CD4-positive, alpha-beta T cell (primary cell): ENCODE data around the gene GPR141. TPM values are rescaled to one million over a fixed set of nuclear protein-coding genes. Genes with fewer than 3 reads are reported as not detected.

Experiments
- ATAC-seq: fragments of 200-7000 bp; cut with Tn5 transposase; one replicate; pipeline ENCODE4 v1.10.0; 2022; ENCODE audit warnings: mild to moderate bottlenecking; ENCODE audit not compliant: poor library complexity
- CTCF ChIA-PET: fragments of 350-600 bp; sonication (Branson Sonifier 250); formaldehyde crosslinking; loops from one replicate; lab custom pipeline; 2021; ENCODE audit warnings: antibody characterized with exemption, inconsistent platforms; lab: Charles Lee
- POLR2A ChIA-PET: fragments of 350-600 bp; sonication (Branson Sonifier 250); formaldehyde crosslinking; loops from one replicate; lab custom pipeline; 2021; ENCODE audit warnings: antibody characterized with exemption, inconsistent platforms; lab: Charles Lee
- DNase-seq, 14 experiments: peaks; one replicate each; pipeline ENCODE4 v3.0.0-alpha.2; 2013 to 2020; ENCODE audit warnings: mixed read lengths in 2 of 14
- H3K27ac ChIP-seq, 2 donors: one replicate each; pipeline versions ENCODE4 v1.5.1 to v1.7.0; 2013; ENCODE audit warnings: low read length in 2 of 2, low read depth in 1 of 2, mild to moderate bottlenecking in 1 of 2
- H3K27me3 ChIP-seq, 2 experiments: 1 replicate in 1 of 2; 2 replicates in 1 of 2; pipeline versions ENCODE4 v1.6.1 to v1.7.0; 2013; ENCODE audit warnings: low read length in 2 of 2, control low read depth in 1 of 2, mild to moderate bottlenecking in 1 of 2, moderate library complexity in 1 of 2; ENCODE audit not compliant: insufficient read depth in 2 of 2, control insufficient read depth in 1 of 2
- H3K36me3 ChIP-seq: one replicate; pipeline ENCODE4 v1.6.1; 2013; ENCODE audit warnings: low read length, control low read depth; ENCODE audit not compliant: insufficient read depth
- H3K4me1 ChIP-seq: one replicate; pipeline ENCODE4 v1.6.1; 2013; ENCODE audit warnings: low read length, control low read depth; ENCODE audit not compliant: insufficient read depth
- H3K4me3 ChIP-seq: one replicate; pipeline ENCODE4 v1.5.1; 2013; ENCODE audit warnings: mild to moderate bottlenecking, low read length, moderate library complexity
- H3K9me3 ChIP-seq, 2 experiments: 1 replicate in 1 of 2; 2 replicates in 1 of 2; pipeline versions ENCODE4 v1.6.1 to v1.7.0; 2013; ENCODE audit warnings: low read length in 2 of 2, mild to moderate bottlenecking in 2 of 2, control low read depth in 1 of 2, moderate library complexity in 1 of 2; ENCODE audit not compliant: control insufficient read depth in 1 of 2, insufficient read depth in 1 of 2
- H3K27ac Mint-ChIP-seq: one replicate; pipeline ENCODE4 v1.8.0; 2020; ENCODE audit warnings: mixed read lengths
- H3K27me3 Mint-ChIP-seq: one replicate; pipeline ENCODE4 v1.8.0; 2021; ENCODE audit warnings: mixed read lengths
- H3K36me3 Mint-ChIP-seq: one replicate; pipeline ENCODE4 v1.8.0; 2021; ENCODE audit warnings: low read depth, mixed read lengths
- H3K4me1 Mint-ChIP-seq: one replicate; pipeline ENCODE4 v1.8.0; 2021; ENCODE audit warnings: low read depth, mixed read lengths
- H3K4me3 Mint-ChIP-seq: one replicate; pipeline ENCODE4 v1.8.0; 2020; ENCODE audit warnings: mild to moderate bottlenecking, mixed read lengths
- H3K9me3 Mint-ChIP-seq: one replicate; pipeline ENCODE4 v1.8.0; 2020; ENCODE audit warnings: mixed read lengths
- intact Hi-C, 2 experiments: fragments of 100-400 bp; cut with DNase I in 1 of 2; cut with micrococcal nuclease in 1 of 2; formaldehyde crosslinking; loops; one replicate each; pipeline versions ENCODE4 v1.15.1 to v1.9.0; 2023 to 2025; cut with DNase I, micrococcal nuclease
- total RNA-seq, 174 experiments: library from RNA in 2 of 174; stranded (reverse) in 2 of 174; gene quantifications; one replicate each; pipeline ENCODE4 v1.2.3 and lab custom pipeline; 2021 to 2026
- TF ChIP-seq, protein P1 (sequence below): fragments of 200-600 bp; IDR thresholded peaks from one replicate; pipeline ENCODE4 v1.8.0; 2022; ENCODE audit warnings: antibody characterized with exemption, mild to moderate bottlenecking

The GPR141 gene
- total RNA-seq, 2 experiments from 2014 or later = not detected

DNA sequence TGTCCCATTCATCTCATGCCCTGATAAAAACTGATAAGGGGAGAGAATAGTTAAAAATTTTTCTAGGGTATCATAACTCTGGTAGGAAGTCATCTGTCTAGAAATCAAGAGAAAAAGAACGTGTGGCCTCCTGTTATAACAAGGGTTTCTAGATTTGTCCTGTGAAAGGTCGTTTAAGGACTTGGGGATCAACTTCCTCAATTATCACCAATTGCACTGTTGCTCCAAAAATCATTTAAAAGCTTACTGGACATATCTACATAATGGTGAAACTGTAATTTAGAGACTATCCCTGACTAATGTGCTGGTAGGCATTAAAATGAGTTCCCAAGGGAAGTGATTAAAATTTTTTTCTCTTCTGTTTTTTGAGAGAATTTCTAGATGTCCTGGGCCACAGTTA lies 58.2 kb downstream of the GPR141 start:
- Histone ChIP-seq H3K4me3 (no peak overlapping the region), H3K27me3 (peaks cover 0 to 2% of the 10 kb centered on the region in 2 experiments), H3K27ac (no peak overlapping the region), H3K9me3 (no peaks in the 10 kb centered on the region), H3K36me3 (no peaks in the 10 kb centered on the region), H3K4me1 (no peaks in the 10 kb centered on the region)
- no peaks in the 10 kb centered on the region for H3K36me3 Mint-ChIP-seq
- TF ChIP-seq, protein P1, sequence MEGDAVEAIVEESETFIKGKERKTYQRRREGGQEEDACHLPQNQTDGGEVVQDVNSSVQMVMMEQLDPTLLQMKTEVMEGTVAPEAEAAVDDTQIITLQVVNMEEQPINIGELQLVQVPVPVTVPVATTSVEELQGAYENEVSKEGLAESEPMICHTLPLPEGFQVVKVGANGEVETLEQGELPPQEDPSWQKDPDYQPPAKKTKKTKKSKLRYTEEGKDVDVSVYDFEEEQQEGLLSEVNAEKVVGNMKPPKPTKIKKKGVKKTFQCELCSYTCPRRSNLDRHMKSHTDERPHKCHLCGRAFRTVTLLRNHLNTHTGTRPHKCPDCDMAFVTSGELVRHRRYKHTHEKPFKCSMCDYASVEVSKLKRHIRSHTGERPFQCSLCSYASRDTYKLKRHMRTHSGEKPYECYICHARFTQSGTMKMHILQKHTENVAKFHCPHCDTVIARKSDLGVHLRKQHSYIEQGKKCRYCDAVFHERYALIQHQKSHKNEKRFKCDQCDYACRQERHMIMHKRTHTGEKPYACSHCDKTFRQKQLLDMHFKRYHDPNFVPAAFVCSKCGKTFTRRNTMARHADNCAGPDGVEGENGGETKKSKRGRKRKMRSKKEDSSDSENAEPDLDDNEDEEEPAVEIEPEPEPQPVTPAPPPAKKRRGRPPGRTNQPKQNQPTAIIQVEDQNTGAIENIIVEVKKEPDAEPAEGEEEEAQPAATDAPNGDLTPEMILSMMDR = no peak
- H3K9me3 Mint-ChIP-seq = no peaks in the 10 kb centered on the region
- ChIA-PET CTCF (no interaction called here), POLR2A (no interaction called here)
- H3K27me3 Mint-ChIP-seq = peaks cover 3% of the 10 kb centered on the region
- DNase-seq = no peak
- ATAC-seq = no peak
- no peak overlapping the region for H3K27ac Mint-ChIP-seq
- H3K4me1 Mint-ChIP-seq = no peaks in the 10 kb centered on the region
- no peak overlapping the region for H3K4me3 Mint-ChIP-seq
- intact Hi-C loops = no loop called here

- intact Hi-C loops = no loop called here
- no peaks in the 10 kb centered on the region for H3K4me1 ChIP-seq
- DNase-seq = no peak
- H3K36me3 Mint-ChIP-seq = no peaks in the 10 kb centered on the region
- H3K36me3 ChIP-seq = no peaks in the 10 kb centered on the region
- no peaks in the 10 kb centered on the region for H3K9me3 ChIP-seq
- TF ChIP-seq, protein P1 = no peak
- H3K27me3 ChIP-seq = peaks cover 0 to 4% of the 10 kb centered on the region in 2 experiments
- no peak overlapping the region for H3K4me3 ChIP-seq
- no peak overlapping the region for H3K27ac Mint-ChIP-seq
- H3K4me1 Mint-ChIP-seq = no peaks in the 10 kb centered on the region
- no peaks in the 10 kb centered on the region for H3K9me3 Mint-ChIP-seq
- no peak overlapping the region for H3K27ac ChIP-seq
- ChIA-PET POLR2A (no interaction called here), CTCF (no interaction called here)
- ATAC-seq = no peak
- H3K27me3 Mint-ChIP-seq = peaks cover 20% of the 10 kb centered on the region
- H3K4me3 Mint-ChIP-seq = no peak overlapping the region
Observed at GRCh38 chr7:37751096-37751495, 67.5 kb downstream of the GPR141 start.

DNA sequence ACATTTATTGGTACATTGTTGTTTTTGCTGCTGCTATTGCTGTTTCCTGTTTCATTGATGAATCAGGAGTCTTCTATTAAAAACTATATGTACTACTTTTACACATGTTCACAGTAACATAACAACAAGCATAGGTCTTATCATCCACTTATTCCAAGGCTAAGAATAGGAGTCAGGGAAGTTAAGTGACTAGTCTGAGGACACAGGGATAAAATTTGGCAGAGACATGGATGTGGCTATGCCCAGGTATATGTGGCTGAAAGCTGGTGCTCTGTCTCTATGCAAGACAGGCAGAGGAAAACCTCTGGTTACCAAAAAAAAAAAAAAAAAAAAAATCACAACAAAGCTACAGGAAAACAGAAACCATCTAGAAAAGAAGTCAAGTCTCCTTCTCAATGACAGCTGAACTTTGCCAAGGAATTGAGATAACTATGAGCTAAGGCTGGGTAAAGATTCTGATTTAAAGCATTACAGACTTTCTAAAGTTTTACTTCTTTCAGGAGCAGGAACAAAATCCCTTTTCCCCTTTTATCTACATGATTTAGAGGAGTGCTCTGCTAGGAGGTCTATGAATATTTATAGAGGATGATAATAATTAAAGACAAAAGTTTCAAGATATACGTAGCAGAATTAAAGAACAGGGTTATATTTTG lies 70.0 kb downstream of the GPR141 start:
- Histone ChIP-seq H3K36me3 (no peaks in the 10 kb centered on the region), H3K4me3 (no peak overlapping the region), H3K27ac (no peak overlapping the region), H3K9me3 (no peaks in the 10 kb centered on the region), H3K27me3 (peaks cover 0 to 4% of the 10 kb centered on the region in 2 experiments), H3K4me1 (no peaks in the 10 kb centered on the region)
- ATAC-seq (no peak), DNase-seq (no peak)
- H3K27me3 Mint-ChIP-seq = peaks cover 11% of the 10 kb centered on the region
- H3K27ac Mint-ChIP-seq = no peak overlapping the region
- ChIA-PET CTCF (no interaction called here), POLR2A (no interaction called here)
- intact Hi-C loops = no loop called here
- TF ChIP-seq, protein P1 = no peak
- H3K4me1 Mint-ChIP-seq = no peaks in the 10 kb centered on the region
- H3K4me3 Mint-ChIP-seq = no peak overlapping the region
- H3K36me3 Mint-ChIP-seq = no peaks in the 10 kb centered on the region
- H3K9me3 Mint-ChIP-seq = no peaks in the 10 kb centered on the region
